NCI-H1092 treated with DMSO at 0.1 percent for 48 hours (cell line): ENCODE measurements around the gene CHRM5.
"Not testable (repeated sequence)": the region's sequence is repeated elsewhere in the genome, so short reads cannot be mapped to it uniquely, and the experiment has no call there.

Source experiments
- DNase-seq: peaks from one replicate; lab custom pipeline; 2025; lab: John Stamatoyannopoulos, UW

The CHRM5 gene

GRCh38 chr15:34043813-34044212 lies 75.5 kb downstream of the CHRM5 start:
- no peak for DNase-seq

GRCh38 chr15:34046471-34047145 lies 78.3 kb downstream of the CHRM5 start:
- no peak for DNase-seq

- DNase-seq: no peak
Observed at GRCh38 chr15:34047893-34048775, 79.8 kb downstream of the CHRM5 start.

GRCh38 chr15:34049112-34049511 lies 80.8 kb downstream of the CHRM5 start:
- DNase-seq: no peak

- not testable (repeated sequence) for DNase-seq
Observed at GRCh38 chr15:34050385-34050784, 82.1 kb downstream of the CHRM5 start.

- DNase-seq: no peak
Observed at GRCh38 chr15:34054081-34054707, 85.9 kb downstream of the CHRM5 start.

GRCh38 chr15:34055868-34056595 lies 87.7 kb downstream of the CHRM5 start:
- DNase-seq: no peak

GRCh38 chr15:34056911-34057310 lies 88.6 kb downstream of the CHRM5 start:
- DNase-seq: no peak

GRCh38 chr15:34059476-34059875 lies 91.2 kb downstream of the CHRM5 start:
- DNase-seq: no peak

GRCh38 chr15:34059946-34060345 lies 91.6 kb downstream of the CHRM5 start:
- DNase-seq: no peak

GRCh38 chr15:34064438-34064837 lies 96.1 kb downstream of the CHRM5 start:
- no peak for DNase-seq

- no peak for DNase-seq
Observed at GRCh38 chr15:34065261-34065660, 97.0 kb downstream of the CHRM5 start.

GRCh38 chr15:34065941-34066340 lies 97.6 kb downstream of the CHRM5 start:
- no peak for DNase-seq

- no peak for DNase-seq
Observed at GRCh38 chr15:34070003-34070402, 101.7 kb downstream of the CHRM5 start.

GRCh38 chr15:34076785-34077184 lies 108.5 kb downstream of the CHRM5 start:
- no peak for DNase-seq

- no peak for DNase-seq
Observed at GRCh38 chr15:34078900-34079299, 110.6 kb downstream of the CHRM5 start.

GRCh38 chr15:34079904-34080303 lies 111.6 kb downstream of the CHRM5 start:
- no peak for DNase-seq

GRCh38 chr15:34084086-34084485 lies 115.8 kb downstream of the CHRM5 start:
- DNase-seq: no peak

GRCh38 chr15:34085746-34086145 lies 117.4 kb downstream of the CHRM5 start:
- no peak for DNase-seq

GRCh38 chr15:34099914-34100313 lies 131.6 kb downstream of the CHRM5 start:
- no peak for DNase-seq

- peak; percentile 97 for DNase-seq
Observed at GRCh38 chr15:34101366-34102174, 133.3 kb downstream of the CHRM5 start, which contains the start of the genes EMC7 and PGBD4. EMC7 (minus strand) TSS chr15:34101862; CDS start chr15:34101839, 23 bp downstream. PGBD4 (plus strand) TSS chr15:34102083; CDS start chr15:34102532, 449 bp downstream.
